ENCODE results near the gene KCNQ1. TPM values are rescaled to one million over a fixed set of nuclear protein-coding genes. Genes with fewer than 3 reads are reported as not detected.

Gene KCNQ1
- total RNA-seq, 1 experiment from 2014 or later = not detected

GRCh38 chr11:2443881-2444820 lies 657 bp upstream of the KCNQ1 start, which contains the start of gene TRPM5:
TSS of gene TRPM5 (minus strand) at chr11:2444514. CDS start at chr11:2423036, 21,478 bp downstream.
- no peaks in the 10 kb centered on the region for H3K36me3 ChIP-seq (ENCODE audit: low read depth)
- no peak within 1 kb of the TSS for H3K27ac ChIP-seq
- H2AFZ ChIP-seq = no peak within 1 kb of the TSS
- no peak within 1 kb of the TSS for H3K4me3 ChIP-seq
- no peaks in the 10 kb centered on the region for H3K9me3 ChIP-seq (ENCODE audit: insufficient read depth, low read depth)
- H3F3A ChIP-seq (ENCODE audit: insufficient read depth, low read depth) = no peaks in the 10 kb centered on the region
- H3K9me2 ChIP-seq (ENCODE audit: insufficient read depth) = no peaks in the 10 kb centered on the region
- POLR2A ChIA-PET (ENCODE audit: unreplicated experiment) = no interaction called here
- H3K79me2 ChIP-seq (ENCODE audit: low read depth) = no peaks in the 10 kb centered on the region
- intact Hi-C loops (cut with micrococcal nuclease; ENCODE audit: unreplicated experiment) = no loop called here
- BruUV-seq (replicated peaks) = no TSS peak
- peaks cover 31% of the 10 kb centered on the region for H3K27me3 ChIP-seq (ENCODE audit: insufficient read depth, low read depth)
- H3K4me2 ChIP-seq = no peak within 1 kb of the TSS
- CTCF ChIA-PET = no interaction called here
- no peaks in the 10 kb centered on the region for H3K4me1 ChIP-seq (replicated peaks; ENCODE audit: insufficient read depth)
- no peak for TF ChIP-seq CTCF (conservative IDR thresholded peaks at IDR 0.05)
- no peak for TF ChIP-seq EZH2 (IDR thresholded peaks at IDR 0.05; ENCODE audit: low read depth)
- H4K20me1 ChIP-seq (ENCODE audit: insufficient read depth) = no peaks in the 10 kb centered on the region
- no peak for DNase-seq

- Histone ChIP-seq H3F3A (ENCODE audit: insufficient read depth, low read depth) (no peaks in the 10 kb centered on the region), H3K27ac (no peak overlapping the region), H3K9me2 (ENCODE audit: insufficient read depth) (no peaks in the 10 kb centered on the region), H3K4me3 (no peak overlapping the region), H3K36me3 (ENCODE audit: low read depth) (no peaks in the 10 kb centered on the region), H3K4me1 (replicated peaks; ENCODE audit: insufficient read depth) (no peaks in the 10 kb centered on the region), H3K27me3 (ENCODE audit: insufficient read depth, low read depth) (peaks cover 45% of the 10 kb centered on the region), H3K4me2 (no peak overlapping the region), H2AFZ (no peak overlapping the region), H4K20me1 (ENCODE audit: insufficient read depth) (no peaks in the 10 kb centered on the region), H3K79me2 (ENCODE audit: low read depth) (no peaks in the 10 kb centered on the region), H3K9me3 (ENCODE audit: insufficient read depth, low read depth) (no peaks in the 10 kb centered on the region)
- POLR2A ChIA-PET (ENCODE audit: unreplicated experiment) = no interaction called here
- TF ChIP-seq EZH2 (IDR thresholded peaks at IDR 0.05; ENCODE audit: low read depth) (no peak), CTCF (conservative IDR thresholded peaks at IDR 0.05) (no peak)
- intact Hi-C loops (cut with micrococcal nuclease; ENCODE audit: unreplicated experiment) = no loop called here
- no peak for DNase-seq
- BruUV-seq (replicated peaks) = no TSS peak
- CTCF ChIA-PET = no interaction called here
These were observed 1.1 kb downstream of the KCNQ1 start for GRCh38 chr11:2445746-2446551.

- H3K36me3 ChIP-seq (ENCODE audit: low read depth) = no peaks in the 10 kb centered on the region
- H3K4me2 ChIP-seq = no peak overlapping the region
- TF ChIP-seq EZH2 (IDR thresholded peaks at IDR 0.05; ENCODE audit: low read depth) (no peak), CTCF (conservative IDR thresholded peaks at IDR 0.05) (no peak)
- no peaks in the 10 kb centered on the region for H4K20me1 ChIP-seq (ENCODE audit: insufficient read depth)
- DNase-seq = no peak
- intact Hi-C loops (cut with micrococcal nuclease; ENCODE audit: unreplicated experiment) = no loop called here
- no TSS peak for BruUV-seq (replicated peaks)
- no peak overlapping the region for H3K4me3 ChIP-seq
- no peaks in the 10 kb centered on the region for H3K79me2 ChIP-seq (ENCODE audit: low read depth)
- H3K27me3 ChIP-seq (ENCODE audit: insufficient read depth, low read depth) = peaks cover 48% of the 10 kb centered on the region
- H3K9me2 ChIP-seq (ENCODE audit: insufficient read depth) = no peaks in the 10 kb centered on the region
- CTCF ChIA-PET = no interaction called here
- H3K9me3 ChIP-seq (ENCODE audit: insufficient read depth, low read depth) = no peaks in the 10 kb centered on the region
- no peak overlapping the region for H3K27ac ChIP-seq
- H3K4me1 ChIP-seq (replicated peaks; ENCODE audit: insufficient read depth) = no peaks in the 10 kb centered on the region
- POLR2A ChIA-PET (ENCODE audit: unreplicated experiment) = no interaction called here
- H2AFZ ChIP-seq = no peak overlapping the region
- H3F3A ChIP-seq (ENCODE audit: insufficient read depth, low read depth) = no peaks in the 10 kb centered on the region
These were observed 1.9 kb downstream of the KCNQ1 start for GRCh38 chr11:2446590-2447252.
